H9 (cell line): Measurements from ENCODE around the gene DACH1. TPM values are rescaled to one million over a fixed set of nuclear protein-coding genes. Genes with fewer than 3 reads are reported as not detected.

ENCODE experiments used
- DNase-seq: peaks from one replicate; pipeline ENCODE4 v3.0.0-alpha.2; 2017
- H2AFZ ChIP-seq: one replicate; pipeline ENCODE4 v1.6.1; 2013; ENCODE audit warnings: mild to moderate bottlenecking, low read length, control low read depth, moderate library complexity
- H2AK5ac ChIP-seq: 2 replicates; pipeline ENCODE4 v1.6.1; 2013; ENCODE audit warnings: low read length, control low read depth, mixed read lengths; ENCODE audit not compliant: insufficient read length
- H2BK120ac ChIP-seq: one replicate; pipeline ENCODE4 v1.6.1; 2013; ENCODE audit warnings: low read depth, mild to moderate bottlenecking, low read length, control low read depth, inconsistent platforms; ENCODE audit not compliant: poor library complexity, severe bottlenecking
- H2BK12ac ChIP-seq: 2 replicates; pipeline ENCODE4 v1.6.1; 2013; ENCODE audit warnings: low read length, control low read depth, mixed read lengths, low read depth; ENCODE audit not compliant: insufficient read length
- H2BK15ac ChIP-seq: 2 replicates; pipeline ENCODE4 v1.6.1; 2013; ENCODE audit warnings: low read depth, low read length, control low read depth
- H2BK20ac ChIP-seq: one replicate; pipeline ENCODE4 v1.6.1; 2013; ENCODE audit warnings: low read depth, mild to moderate bottlenecking, low read length, control low read depth, inconsistent platforms; ENCODE audit not compliant: poor library complexity, severe bottlenecking
- H2BK5ac ChIP-seq: 2 replicates; pipeline ENCODE4 v1.6.1; 2013; ENCODE audit warnings: low read length, control low read depth, mixed read lengths; ENCODE audit not compliant: insufficient read length
- H3K14ac ChIP-seq: 2 replicates; pipeline ENCODE4 v1.6.1; 2013; ENCODE audit warnings: low read length, control low read depth; ENCODE audit not compliant: insufficient read depth
- H3K18ac ChIP-seq: 2 replicates; pipeline ENCODE4 v1.6.1; 2013; ENCODE audit warnings: low read depth, mild to moderate bottlenecking, mixed read lengths, low read length, control low read depth; ENCODE audit not compliant: insufficient read length
- H3K23ac ChIP-seq: 2 replicates; pipeline ENCODE4 v1.6.1; 2013; ENCODE audit warnings: low read length, control low read depth, mixed read lengths, low read depth; ENCODE audit not compliant: insufficient read length
- H3K23me2 ChIP-seq: 2 replicates; pipeline ENCODE4 v1.6.1; 2013; ENCODE audit warnings: low read depth, mild to moderate bottlenecking, mixed read lengths, low read length, control low read depth; ENCODE audit not compliant: insufficient read length, poor library complexity, severe bottlenecking
- H3K27ac ChIP-seq: 2 replicates; pipeline ENCODE4 v1.5.1; 2013; ENCODE audit warnings: low read length, control low read depth, mixed read lengths, low read depth; ENCODE audit not compliant: insufficient read length
- H3K27me3 ChIP-seq: 2 replicates; pipeline ENCODE4 v1.6.1; 2013; ENCODE audit warnings: low read length, control low read depth, inconsistent platforms; ENCODE audit not compliant: insufficient read depth
- H3K4ac ChIP-seq: 2 replicates; pipeline ENCODE4 v1.6.1; 2013; ENCODE audit warnings: low read depth, mild to moderate bottlenecking, control low read depth, inconsistent platforms, low read length, moderate library complexity
- H3K4me1 ChIP-seq: 2 replicates; pipeline ENCODE4 v1.6.1; 2013; ENCODE audit warnings: low read length, control low read depth, inconsistent platforms; ENCODE audit not compliant: insufficient read depth
- H3K4me2 ChIP-seq: 2 replicates; pipeline ENCODE4 v1.6.1; 2013; ENCODE audit warnings: low read length, control low read depth, mixed read lengths; ENCODE audit not compliant: insufficient read length, insufficient read depth
- H3K56ac ChIP-seq: 2 replicates; pipeline ENCODE4 v1.6.1; 2013; ENCODE audit warnings: low read depth, mild to moderate bottlenecking, mixed read lengths, low read length, control low read depth; ENCODE audit not compliant: insufficient read length
- H3K79me1 ChIP-seq: 2 replicates; pipeline ENCODE4 v1.6.1; 2013; ENCODE audit warnings: low read depth, mild to moderate bottlenecking, moderate library complexity, low read length, control low read depth, inconsistent platforms; ENCODE audit not compliant: insufficient read depth, poor library complexity, severe bottlenecking
- H3K79me2 ChIP-seq: 2 replicates; pipeline ENCODE4 v1.6.1; 2013; ENCODE audit warnings: low read length, control low read depth, inconsistent platforms; ENCODE audit not compliant: insufficient read depth
- H3K9ac ChIP-seq: 2 replicates; pipeline ENCODE4 v1.6.1; 2013; ENCODE audit warnings: low read length, control low read depth, mixed read lengths; ENCODE audit not compliant: insufficient read length; ENCODE audit errors: extremely low read depth
- H3K9me3 ChIP-seq: one replicate; pipeline ENCODE4 v1.6.1; 2013; ENCODE audit warnings: low read depth, low read length, inconsistent platforms; ENCODE audit not compliant: control insufficient read depth
- H3T11ph ChIP-seq: one replicate; pipeline ENCODE4 v1.6.1; 2013; ENCODE audit warnings: mild to moderate bottlenecking, low read length, control low read depth, inconsistent platforms
- H4K20me1 ChIP-seq: one replicate; pipeline ENCODE4 v1.6.1; 2013; ENCODE audit not compliant: control insufficient read depth, insufficient read length, insufficient read depth
- H4K5ac ChIP-seq: 2 replicates; pipeline ENCODE4 v1.6.1; 2013; ENCODE audit warnings: low read depth, mild to moderate bottlenecking, mixed read lengths, low read length, control low read depth; ENCODE audit not compliant: insufficient read length
- H4K8ac ChIP-seq: replicated peaks from 2 replicates; pipeline ENCODE4 v1.6.1; 2013; ENCODE audit warnings: low read length, control low read depth, mixed read lengths, low read depth; ENCODE audit not compliant: insufficient read length
- H4K91ac ChIP-seq: 2 replicates; pipeline ENCODE4 v1.6.1; 2013; ENCODE audit warnings: low read depth, mild to moderate bottlenecking, moderate library complexity, mixed read lengths, low read length, control low read depth; ENCODE audit not compliant: insufficient read length
- H3K27ac Mint-ChIP-seq, 3 experiments: 2 replicates in 2 of 3; 3 replicates in 1 of 3; pipeline ENCODE4 v1.8.0; 2020 to 2021; ENCODE audit warnings: mixed read lengths in 3 of 3, mild to moderate bottlenecking in 1 of 3, moderate library complexity in 1 of 3
- H3K27me3 Mint-ChIP-seq: 2 replicates; pipeline ENCODE4 v1.8.0; 2021; ENCODE audit warnings: low read depth, mild to moderate bottlenecking, moderate library complexity, mixed read lengths
- H3K36me3 Mint-ChIP-seq, 3 experiments: 2 replicates in 2 of 3; 3 replicates in 1 of 3; pipeline ENCODE4 v1.8.0; 2020 to 2021; ENCODE audit warnings: low read depth in 3 of 3, mixed read lengths in 3 of 3; ENCODE audit not compliant: insufficient read depth in 1 of 3
- H3K4me1 Mint-ChIP-seq, 2 experiments: 2 replicates each; pipeline ENCODE4 v1.8.0; 2020; ENCODE audit warnings: mixed read lengths in 2 of 2
- H3K4me3 Mint-ChIP-seq, 2 experiments: 2 replicates in 1 of 2; 3 replicates in 1 of 2; pipeline ENCODE4 v1.8.0; 2020 to 2021; ENCODE audit warnings: mild to moderate bottlenecking in 2 of 2, mixed read lengths in 2 of 2, moderate library complexity in 1 of 2
- H3K9me3 Mint-ChIP-seq, 2 experiments: 2 replicates in 1 of 2; 3 replicates in 1 of 2; pipeline ENCODE4 v1.8.0; 2020; ENCODE audit warnings: mild to moderate bottlenecking in 2 of 2, mixed read lengths in 2 of 2, moderate library complexity in 1 of 2
- CTCF ChIP-seq: fragments of 200-600 bp; sonication (generic); conservative IDR thresholded peaks from 3 replicates; pipeline ENCODE4 v1.8.0; 2021; ENCODE audit warnings: antibody characterized with exemption, mild to moderate bottlenecking
- whole genome bisulfite sequencing: extraction: QIAGEN DNeasy Blood & Tissue Kit; methylation state at CpG from one replicate; pipeline ENCODE4 v1.1.7; 2013; ENCODE audit warnings: missing lambda C conversion rate, low lambda C conversion rate, mixed read lengths; ENCODE audit not compliant: insufficient read length; ENCODE audit errors: extremely low coverage; 5-methylcytosine and 5-hydroxymethylcytosine counted together
- total RNA-seq: library from RNA; stranded (reverse); gene quantifications from 2 replicates; pipeline ENCODE4 v1.2.1, GENCODE V29; 2021

Gene DACH1
- total RNA-seq, 1 experiment from 2014 or later: not detected

GRCh38 chr13:71448080-71448630 lies 418.8 kb downstream of the DACH1 start:
- Histone ChIP-seq H3K18ac (no peak overlapping the region), H4K20me1 (no peaks in the 10 kb centered on the region), H3K79me1 (no peaks in the 10 kb centered on the region), H3K9ac (no peak overlapping the region), H3K23ac (no peak overlapping the region), H2BK120ac (no peak overlapping the region), H2AFZ (no peak overlapping the region), H3K23me2 (no peaks in the 10 kb centered on the region), H2AK5ac (no peak overlapping the region), H3K27ac (no peak overlapping the region), H2BK20ac (no peak overlapping the region), H3K4me1 (no peaks in the 10 kb centered on the region), H3K27me3 (no peaks in the 10 kb centered on the region), H3T11ph (no peak overlapping the region), H3K79me2 (no peaks in the 10 kb centered on the region), H2BK15ac (no peak overlapping the region), H3K4ac (no peak overlapping the region), H4K5ac (no peak overlapping the region), H3K14ac (no peak overlapping the region), H3K4me2 (no peak overlapping the region), H4K8ac (no peak overlapping the region), H4K91ac (no peak overlapping the region), H2BK12ac (no peak overlapping the region), H3K9me3 (no peaks in the 10 kb centered on the region), H2BK5ac (no peak overlapping the region), H3K56ac (no peak overlapping the region)
- H3K4me1 Mint-ChIP-seq: no peaks in the 10 kb centered on the region
- no peak for TF ChIP-seq CTCF
- no peak overlapping the region for H3K27ac Mint-ChIP-seq
- H3K36me3 Mint-ChIP-seq: no peaks in the 10 kb centered on the region
- no peaks in the 10 kb centered on the region for H3K9me3 Mint-ChIP-seq
- no peaks in the 10 kb centered on the region; the same call in 1 of the 2 replicates for H3K27me3 Mint-ChIP-seq
- DNase-seq: no peak
- no peak overlapping the region for H3K4me3 Mint-ChIP-seq
- WGBS: no CpG with 5 or more reads among the region's 3 CpGs
